Measurements from ENCODE around the gene PPP1R13L.

The PPP1R13L gene

GRCh38 chr19:45402298-45403061 is 2.4 kb downstream of the PPP1R13L start (continued):
- TF ChIP-seq POU6F1 (CRISPR knock-in tag; IDR thresholded peaks at IDR 0.05; ENCODE audit: borderline replicate concordance, low read depth) = no peak

- no peak for TF ChIP-seq ZNF70 (CRISPR knock-in tag; IDR thresholded peaks at IDR 0.05)
- no peak for TF ChIP-seq ZFP3 (CRISPR knock-in tag; IDR thresholded peaks at IDR 0.05)
- TF ChIP-seq SNAI2 (CRISPR knock-in tag; IDR thresholded peaks at IDR 0.05) = no peak
- TF ChIP-seq ESRRG (CRISPR knock-in tag; IDR thresholded peaks at IDR 0.05) = no peak
- no peak for TF ChIP-seq CSRNP3 (CRISPR knock-in tag; IDR thresholded peaks at IDR 0.05)
- no peak for TF ChIP-seq POU6F1 (CRISPR knock-in tag; IDR thresholded peaks at IDR 0.05; ENCODE audit: borderline replicate concordance, low read depth)
- no peak for TF ChIP-seq BACH2 (CRISPR knock-in tag; IDR thresholded peaks at IDR 0.05; ENCODE audit: borderline replicate concordance)
- no peak for TF ChIP-seq PATZ1 (CRISPR knock-in tag; IDR thresholded peaks at IDR 0.05; ENCODE audit: borderline replicate concordance)
- TF ChIP-seq GLIS3 (CRISPR knock-in tag; IDR thresholded peaks at IDR 0.05) = no peak
- no peak for TF ChIP-seq OSR1 (CRISPR knock-in tag; IDR thresholded peaks at IDR 0.05)
- no peak for ATAC-seq
These were observed 3.1 kb downstream of the PPP1R13L start for GRCh38 chr19:45401815-45402214.

GRCh38 chr19:45400192-45400591 is 4.7 kb downstream of the PPP1R13L start:
- no peak for ATAC-seq
- no peak for TF ChIP-seq BACH2 (CRISPR knock-in tag; IDR thresholded peaks at IDR 0.05; ENCODE audit: borderline replicate concordance)
- TF ChIP-seq CSRNP3 (CRISPR knock-in tag; IDR thresholded peaks at IDR 0.05) = no peak
- TF ChIP-seq ZFP3 (CRISPR knock-in tag; IDR thresholded peaks at IDR 0.05) = no peak
- no peak for TF ChIP-seq POU6F1 (CRISPR knock-in tag; IDR thresholded peaks at IDR 0.05; ENCODE audit: borderline replicate concordance, low read depth)
- TF ChIP-seq SNAI2 (CRISPR knock-in tag; IDR thresholded peaks at IDR 0.05) = no peak
- no peak for TF ChIP-seq CREB5 (CRISPR knock-in tag; IDR thresholded peaks at IDR 0.05; ENCODE audit: low read depth)
- TF ChIP-seq ZNF8 (CRISPR knock-in tag; IDR thresholded peaks at IDR 0.05) = no peak
- no peak for TF ChIP-seq TOX (CRISPR knock-in tag; IDR thresholded peaks at IDR 0.05; ENCODE audit: borderline replicate concordance)
- no peak for TF ChIP-seq TSHZ2 (CRISPR knock-in tag; IDR thresholded peaks at IDR 0.05)
- TF ChIP-seq ARNTL (CRISPR knock-in tag; IDR thresholded peaks at IDR 0.05; ENCODE audit: borderline replicate concordance, low read depth) = no peak
- no peak for TF ChIP-seq PATZ1 (CRISPR knock-in tag; IDR thresholded peaks at IDR 0.05; ENCODE audit: borderline replicate concordance)
- no peak for TF ChIP-seq ESRRG (CRISPR knock-in tag; IDR thresholded peaks at IDR 0.05)
- no peak for TF ChIP-seq ZNF565 (CRISPR knock-in tag; conservative IDR thresholded peaks at IDR 0.05; ENCODE audit: low read depth)
